CD4-positive, alpha-beta T cell treated with Interleukin-2 at 100 ng/mL for 4 hours (primary cell): Measurements from ENCODE around the gene MRPL19.

Experiments
- DNase-seq: peaks from one replicate; pipeline ENCODE4 v3.0.0-alpha.2; 2020; ENCODE audit warnings: low spot score

MRPL19 gene

GRCh38 chr2:75737961-75738360 lies 91.4 kb downstream of the MRPL19 start:
- DNase-seq, result no peak
